Measurements from ENCODE around the gene CERCAM. TPM values are rescaled to one million over a fixed set of nuclear protein-coding genes. Genes with fewer than 3 reads are reported as not detected.

The CERCAM gene
- total and polyA plus RNA-seq, 12 donors = 3.5 to 30.4 (median 10.0) TPM

DNA sequence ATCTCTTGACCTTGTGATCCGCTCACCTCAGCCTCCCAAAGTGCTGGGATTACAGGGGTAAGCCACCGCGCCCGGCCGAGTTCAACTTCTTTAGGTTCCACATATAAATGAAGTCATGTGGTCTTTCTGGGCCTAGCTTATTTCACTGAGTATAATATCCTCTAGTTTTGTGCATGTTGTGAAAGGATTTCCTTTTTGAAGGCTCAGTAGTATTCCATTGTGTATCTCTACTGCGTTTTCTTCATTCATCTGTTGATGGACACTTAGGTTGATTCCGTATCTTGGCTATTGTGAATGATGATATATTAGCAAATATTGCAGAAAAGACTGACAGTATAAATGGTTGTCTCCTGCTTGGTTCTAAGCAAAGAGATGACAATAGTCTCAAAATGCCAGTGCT, 55.2 kb downstream of the CERCAM start:
- TF ChIP-seq, protein P1, sequence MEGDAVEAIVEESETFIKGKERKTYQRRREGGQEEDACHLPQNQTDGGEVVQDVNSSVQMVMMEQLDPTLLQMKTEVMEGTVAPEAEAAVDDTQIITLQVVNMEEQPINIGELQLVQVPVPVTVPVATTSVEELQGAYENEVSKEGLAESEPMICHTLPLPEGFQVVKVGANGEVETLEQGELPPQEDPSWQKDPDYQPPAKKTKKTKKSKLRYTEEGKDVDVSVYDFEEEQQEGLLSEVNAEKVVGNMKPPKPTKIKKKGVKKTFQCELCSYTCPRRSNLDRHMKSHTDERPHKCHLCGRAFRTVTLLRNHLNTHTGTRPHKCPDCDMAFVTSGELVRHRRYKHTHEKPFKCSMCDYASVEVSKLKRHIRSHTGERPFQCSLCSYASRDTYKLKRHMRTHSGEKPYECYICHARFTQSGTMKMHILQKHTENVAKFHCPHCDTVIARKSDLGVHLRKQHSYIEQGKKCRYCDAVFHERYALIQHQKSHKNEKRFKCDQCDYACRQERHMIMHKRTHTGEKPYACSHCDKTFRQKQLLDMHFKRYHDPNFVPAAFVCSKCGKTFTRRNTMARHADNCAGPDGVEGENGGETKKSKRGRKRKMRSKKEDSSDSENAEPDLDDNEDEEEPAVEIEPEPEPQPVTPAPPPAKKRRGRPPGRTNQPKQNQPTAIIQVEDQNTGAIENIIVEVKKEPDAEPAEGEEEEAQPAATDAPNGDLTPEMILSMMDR (IDR thresholded peaks at IDR 0.05) = no peak

DNA sequence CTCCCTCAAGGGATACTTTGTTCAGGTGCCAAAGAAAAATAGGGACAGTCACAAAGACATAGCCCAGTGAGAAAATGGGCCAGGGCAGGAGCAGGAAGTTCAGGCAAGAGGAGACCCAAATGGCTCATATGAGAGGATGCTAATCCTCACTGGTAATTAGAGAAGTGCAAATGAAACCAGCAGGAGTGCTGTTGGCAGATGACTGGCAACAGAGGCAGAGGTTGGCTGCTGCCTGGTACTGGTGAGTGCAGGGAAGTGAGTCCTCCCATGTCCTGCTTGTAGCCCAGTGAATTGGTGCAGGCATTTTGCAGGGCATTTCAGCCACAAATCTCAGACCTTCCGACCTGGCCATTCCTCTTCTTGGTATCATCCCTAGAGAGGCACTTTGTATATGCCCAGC, 58.6 kb downstream of the CERCAM start:
- H3K9me3 ChIP-seq = no peaks in the 10 kb centered on the region
- H3K4me1 ChIP-seq = no peaks in the 10 kb centered on the region
- DNase-seq = no peak
- intact Hi-C loops (cut with DNase I) = loop anchor here in 1 of 10 donors (10.0 kb wide), 1 partner anchor 46 kb away; no protein-coding TSS in a partner anchor
- ATAC-seq = peak in 2 of 8 donors; percentile 39 to 45
- no peak overlapping the region for H3K4me3 ChIP-seq
- no peaks in the 10 kb centered on the region for H3K27me3 ChIP-seq
- H3K27ac ChIP-seq = no peak overlapping the region
- TF ChIP-seq, protein P1 (IDR thresholded peaks at IDR 0.05) = no peak
- 82 to 89% methylated on average over 1 of the region's 1 CpG for WGBS, 2 donors
- peaks cover 0 to 100% (median 37%) of the 10 kb centered on the region in 9 donors for H3K36me3 ChIP-seq

More for the DNA sequence above, 55.2 kb downstream of the CERCAM start:
- intact Hi-C loops (cut with DNase I) = loop anchor here in 1 of 10 donors (10.0 kb wide), 1 partner anchor 49 kb away; no protein-coding TSS in a partner anchor
- no peaks in the 10 kb centered on the region for H3K9me3 ChIP-seq
- H3K27ac ChIP-seq = no peak overlapping the region
- no peak overlapping the region for H3K4me3 ChIP-seq
- ATAC-seq (no peak), DNase-seq (no peak)
- WGBS, 2 donors = 99% methylated on average over 7 of the region's 7 CpGs
- peaks cover 0 to 97% (median 14%) of the 10 kb centered on the region in 9 donors for H3K36me3 ChIP-seq
- no peaks in the 10 kb centered on the region for H3K27me3 ChIP-seq
- no peaks in the 10 kb centered on the region for H3K4me1 ChIP-seq

DNA sequence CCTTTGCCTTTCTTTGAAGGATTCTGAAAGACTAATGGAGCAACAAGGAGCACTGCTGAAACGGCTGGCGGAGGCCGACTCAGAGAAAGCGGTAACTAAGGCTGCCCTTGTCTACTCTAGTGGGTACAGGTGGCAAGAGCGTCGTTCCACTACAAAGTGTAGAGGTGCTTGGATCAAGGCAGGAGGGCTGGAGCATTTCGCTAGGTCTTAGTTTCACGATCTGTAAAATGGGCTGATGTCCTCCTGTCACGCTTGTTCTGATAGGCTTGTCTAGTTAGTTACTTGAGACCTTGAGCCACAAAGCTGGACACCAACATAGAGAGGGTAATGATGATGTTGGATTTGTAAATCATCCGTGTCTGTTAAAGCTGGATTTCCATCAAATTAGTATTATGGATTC, 60.9 kb downstream of the CERCAM start:
- H3K4me1 ChIP-seq = no peaks in the 10 kb centered on the region
- intact Hi-C loops (cut with DNase I) = no loop called here
- ATAC-seq = no peak
- peaks cover 0 to 100% (median 48%) of the 10 kb centered on the region in 9 donors for H3K36me3 ChIP-seq
- TF ChIP-seq, protein P1 (IDR thresholded peaks at IDR 0.05) = no peak
- no peaks in the 10 kb centered on the region for H3K27me3 ChIP-seq
- no peak overlapping the region for H3K4me3 ChIP-seq
- 98% methylated on average over 10 of the region's 10 CpGs for WGBS, 2 donors
- no peaks in the 10 kb centered on the region for H3K9me3 ChIP-seq
- DNase-seq = no peak
- H3K27ac ChIP-seq = no peak overlapping the region

DNA sequence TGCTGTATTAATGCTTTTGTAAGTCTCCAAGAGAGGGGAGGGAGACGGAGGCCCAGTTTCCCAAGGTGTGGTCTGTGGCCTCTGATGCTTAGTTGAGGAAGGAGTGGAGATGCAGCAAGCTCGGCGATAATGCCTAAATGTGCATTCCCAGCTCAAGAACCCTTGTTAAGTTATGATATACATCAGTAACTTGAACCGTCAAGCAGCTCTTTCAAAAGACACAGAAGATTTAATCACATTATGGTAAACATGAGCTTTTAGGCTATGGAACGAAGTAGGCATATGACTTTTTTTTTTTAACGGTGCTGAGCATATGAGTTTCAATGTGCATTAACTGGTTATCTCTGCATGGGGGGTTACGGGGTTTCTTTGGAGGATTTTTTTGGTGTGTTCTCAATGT, 61.5 kb downstream of the CERCAM start:
- 95 to 97% methylated on average over 7 of the region's 7 CpGs for WGBS, 2 donors
- Histone ChIP-seq H3K9me3 (no peaks in the 10 kb centered on the region), H3K27me3 (no peaks in the 10 kb centered on the region), H3K36me3 (peaks cover 0 to 100% (median 48%) of the 10 kb centered on the region in 9 donors), H3K4me1 (no peaks in the 10 kb centered on the region), H3K4me3 (no peak overlapping the region), H3K27ac (no peak overlapping the region)
- DNase-seq = no peak
- intact Hi-C loops (cut with DNase I) = no loop called here
- no peak for ATAC-seq
- TF ChIP-seq, protein P1 (IDR thresholded peaks at IDR 0.05) = no peak

Data from heart right ventricle (tissue), 16 donors.